ENCODE measurements around the gene C17orf75.

DNA sequence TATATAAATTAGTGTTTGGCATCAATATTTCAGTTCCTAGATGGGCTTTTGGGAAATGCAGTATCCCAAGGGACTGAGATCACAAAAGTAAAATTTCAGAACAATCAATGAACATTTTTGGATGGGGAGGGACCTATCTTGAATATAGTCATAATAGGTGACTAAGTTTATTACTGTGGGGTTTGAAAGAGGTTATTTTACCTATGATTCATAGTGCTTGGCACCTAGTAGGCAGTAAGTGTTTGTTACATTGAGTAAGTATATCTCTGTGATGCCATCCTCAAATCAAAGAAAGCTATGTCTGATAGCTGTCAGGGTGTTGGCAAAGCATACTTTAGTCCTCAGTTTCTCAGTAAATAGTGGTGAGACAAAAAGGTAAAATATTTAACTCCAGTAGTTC lies 44.9 kb upstream of the C17orf75 start:
- TF ChIP-seq, protein P1, sequence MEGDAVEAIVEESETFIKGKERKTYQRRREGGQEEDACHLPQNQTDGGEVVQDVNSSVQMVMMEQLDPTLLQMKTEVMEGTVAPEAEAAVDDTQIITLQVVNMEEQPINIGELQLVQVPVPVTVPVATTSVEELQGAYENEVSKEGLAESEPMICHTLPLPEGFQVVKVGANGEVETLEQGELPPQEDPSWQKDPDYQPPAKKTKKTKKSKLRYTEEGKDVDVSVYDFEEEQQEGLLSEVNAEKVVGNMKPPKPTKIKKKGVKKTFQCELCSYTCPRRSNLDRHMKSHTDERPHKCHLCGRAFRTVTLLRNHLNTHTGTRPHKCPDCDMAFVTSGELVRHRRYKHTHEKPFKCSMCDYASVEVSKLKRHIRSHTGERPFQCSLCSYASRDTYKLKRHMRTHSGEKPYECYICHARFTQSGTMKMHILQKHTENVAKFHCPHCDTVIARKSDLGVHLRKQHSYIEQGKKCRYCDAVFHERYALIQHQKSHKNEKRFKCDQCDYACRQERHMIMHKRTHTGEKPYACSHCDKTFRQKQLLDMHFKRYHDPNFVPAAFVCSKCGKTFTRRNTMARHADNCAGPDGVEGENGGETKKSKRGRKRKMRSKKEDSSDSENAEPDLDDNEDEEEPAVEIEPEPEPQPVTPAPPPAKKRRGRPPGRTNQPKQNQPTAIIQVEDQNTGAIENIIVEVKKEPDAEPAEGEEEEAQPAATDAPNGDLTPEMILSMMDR (IDR thresholded peaks at IDR 0.05; ENCODE audit: low read depth, low read length, poor library complexity, severe bottlenecking) = no peak
- no peak for TF ChIP-seq EZH2phosphoT487 (IDR thresholded peaks at IDR 0.05; ENCODE audit: borderline replicate concordance, low read length)
